SW 1271 (cell line): ENCODE results near the gene LTBP3.

Source experiments
- DNase-seq, 2 experiments: peaks; one replicate each; lab custom pipeline; 2025; lab: John Stamatoyannopoulos, UW

The LTBP3 gene

GRCh38 chr11:65558002-65558929 is at the start of gene LTBP3:
Gene LTBP3 (minus strand): TSS chr11:65558359. CDS start chr11:65557959, 400 bp downstream.
- no peak for DNase-seq

GRCh38 chr11:65606876-65607613 is 48.9 kb upstream of the LTBP3 start:
- peak in 1 of 2 experiments; percentile 14 for DNase-seq

GRCh38 chr11:65604258-65604657 is 46.1 kb upstream of the LTBP3 start:
- no peak for DNase-seq

GRCh38 chr11:65599955-65600246 is 41.7 kb upstream of the LTBP3 start:
- DNase-seq = no peak

- DNase-seq = no peak
Observed at GRCh38 chr11:65599216-65599954, 41.2 kb upstream of the LTBP3 start.

GRCh38 chr11:65598258-65598699 is 40.1 kb upstream of the LTBP3 start:
- no peak for DNase-seq

- DNase-seq = no peak
Observed at GRCh38 chr11:65596520-65596919, 38.4 kb upstream of the LTBP3 start.

GRCh38 chr11:65595543-65596281 is 37.6 kb upstream of the LTBP3 start, which contains the start of gene KCNK7:
Gene KCNK7 (minus strand): TSS chr11:65595800. CDS start chr11:65595772, 28 bp downstream.
- no peak for DNase-seq

GRCh38 chr11:65595131-65595530 is 37.0 kb upstream of the LTBP3 start:
- DNase-seq = no peak

GRCh38 chr11:65593518-65594414 is 35.6 kb upstream of the LTBP3 start:
- DNase-seq = no peak

GRCh38 chr11:65592858-65593517 is 34.8 kb upstream of the LTBP3 start:
- no peak for DNase-seq

GRCh38 chr11:65591939-65592857 is 34.0 kb upstream of the LTBP3 start:
- no peak for DNase-seq

GRCh38 chr11:65590240-65590738 is 32.1 kb upstream of the LTBP3 start:
- DNase-seq = no peak

GRCh38 chr11:65589444-65590239 is 31.5 kb upstream of the LTBP3 start:
- no peak for DNase-seq

- DNase-seq = peak in 1 of 2 experiments; percentile 48
Observed at GRCh38 chr11:65588199-65589054, 30.3 kb upstream of the LTBP3 start.

- no peak for DNase-seq
Observed at GRCh38 chr11:65586676-65587075, 28.5 kb upstream of the LTBP3 start.

- no peak for DNase-seq
Observed at GRCh38 chr11:65586247-65586630, 28.1 kb upstream of the LTBP3 start.
